Endothelial cell of umbilical vein (primary cell): ENCODE results near the gene PLCD3. TPM values are rescaled to one million over a fixed set of nuclear protein-coding genes. Genes with fewer than 3 reads are reported as not detected.

Experiments
- BruUV-seq: library from RNA; stranded (reverse); fragments of 400-500 nt; replicated peaks from 2 replicates; lab custom pipeline; 2021; lab: Mats Ljungman, UMichigan
- CTCF ChIA-PET: fragments of 300-600, 350-600 bp; sonication (Branson Sonifier 250); formaldehyde crosslinking; loops from one replicate; lab custom pipeline; 2021; ENCODE audit warnings: antibody characterized with exemption, inconsistent platforms; lab: Charles Lee
- POLR2A ChIA-PET: fragments of 300-600, 350-600 bp; sonication (Branson Sonifier 250); formaldehyde crosslinking; loops from one replicate; lab custom pipeline; 2021; ENCODE audit warnings: antibody characterized with exemption, inconsistent platforms; lab: Charles Lee
- DNase-seq: peaks from one replicate; pipeline ENCODE4 v3.0.0-alpha.2; 2011; ENCODE audit warnings: low read depth, low spot score
- FAIRE-seq: peaks from 2 replicates; lab custom pipeline; 2011; peaks lifted over from hg19 to GRCh38; lab: Jason Lieb, UNC
- H2AFZ ChIP-seq: 2 replicates; pipeline ENCODE4 v1.6.0; 2012; ENCODE audit warnings: low read depth, low read length, control low read depth, inconsistent platforms
- H3K27ac ChIP-seq: 2 replicates; pipeline ENCODE4 v1.5.1; 2011; ENCODE audit warnings: low read depth, mild to moderate bottlenecking, control low read depth, low read length, moderate library complexity; ENCODE audit not compliant: insufficient read depth
- H3K27me3 ChIP-seq, 2 experiments: 2 replicates each; pipeline versions ENCODE4 v1.6.0 to v1.6.1; 2011; ENCODE audit warnings: low read length in 2 of 2, mixed read lengths in 1 of 2; ENCODE audit not compliant: control insufficient read depth in 2 of 2, insufficient read depth in 2 of 2
- H3K36me3 ChIP-seq, 2 experiments: 2 replicates in 1 of 2; 3 replicates in 1 of 2; pipeline ENCODE4 v1.5.1; 2011; ENCODE audit warnings: low read length in 2 of 2, mild to moderate bottlenecking in 1 of 2, moderate library complexity in 1 of 2; ENCODE audit not compliant: control insufficient read depth in 2 of 2, insufficient read depth in 2 of 2; ENCODE audit errors: extremely low read depth in 1 of 2
- H3K4me1 ChIP-seq: 3 replicates; pipeline ENCODE4 v1.5.1; 2011; ENCODE audit warnings: mild to moderate bottlenecking, low read length; ENCODE audit not compliant: control insufficient read depth, insufficient read depth; ENCODE audit errors: extremely low read depth
- H3K4me2 ChIP-seq: 2 replicates; pipeline ENCODE4 v1.6.1; 2011; ENCODE audit warnings: low read length, control low read depth, mixed read lengths; ENCODE audit not compliant: insufficient read depth
- H3K4me3 ChIP-seq, 3 experiments: fragments of 200-600 bp in 1 of 3; sonication (generic), shearing (Covaris generic) in 1 of 3; replicated peaks in 1 of 3; 2 replicates each; pipeline ENCODE4 v1.5.1; 2011 to 2016; ENCODE audit warnings: control low read depth in 3 of 3, low read length in 3 of 3, mild to moderate bottlenecking in 2 of 3, inconsistent platforms in 1 of 3, low read depth in 1 of 3, moderate library complexity in 1 of 3; ENCODE audit not compliant: insufficient read depth in 1 of 3
- H3K79me2 ChIP-seq: 2 replicates; pipeline ENCODE4 v1.6.0; 2012; ENCODE audit warnings: low read length, inconsistent platforms; ENCODE audit not compliant: control insufficient read depth, insufficient read depth
- H3K9ac ChIP-seq: replicated peaks from 2 replicates; pipeline ENCODE3; 2011; ENCODE audit warnings: low read length, control low read depth; ENCODE audit not compliant: insufficient read depth; ENCODE audit errors: extremely low read depth
- H3K9me1 ChIP-seq: replicated peaks from 3 replicates; pipeline ENCODE4 v1.6.0; 2011; ENCODE audit warnings: mild to moderate bottlenecking, low read length; ENCODE audit not compliant: control insufficient read depth, insufficient read depth; ENCODE audit errors: extremely low read depth
- H3K9me3 ChIP-seq: replicated peaks from 2 replicates; pipeline ENCODE4 v1.5.1; 2012; ENCODE audit warnings: low read length, inconsistent platforms; ENCODE audit not compliant: control insufficient read depth, insufficient read depth
- H4K20me1 ChIP-seq: replicated peaks from 2 replicates; pipeline ENCODE3; 2011; ENCODE audit warnings: mild to moderate bottlenecking, low read length; ENCODE audit not compliant: control insufficient read depth, insufficient read depth; ENCODE audit errors: extremely low read depth
- CTCF ChIP-seq, 2 donors: IDR thresholded peaks; 1 replicate in 1 of 2; 2 replicates in 1 of 2; pipeline ENCODE4 v1.5.1; 2011; ENCODE audit warnings: low read length in 2 of 2, mild to moderate bottlenecking in 2 of 2, moderate library complexity in 2 of 2, control low read depth in 1 of 2, inconsistent platforms in 1 of 2, low read depth in 1 of 2; ENCODE audit not compliant: insufficient read depth in 1 of 2; ENCODE audit errors: extremely low read depth in 1 of 2
- EZH2 ChIP-seq: IDR thresholded peaks from 2 replicates; pipeline ENCODE4 v1.6.1; 2012; ENCODE audit warnings: borderline replicate concordance, low read depth, mild to moderate bottlenecking, moderate library complexity, low read length, inconsistent platforms; ENCODE audit not compliant: severe bottlenecking
- FOS ChIP-seq: IDR thresholded peaks from 2 replicates; pipeline ENCODE4 v1.6.1; 2011; ENCODE audit warnings: mild to moderate bottlenecking, low read length, moderate library complexity, borderline replicate concordance; ENCODE audit not compliant: insufficient read depth
- GATA2 ChIP-seq: IDR thresholded peaks from 2 replicates; pipeline ENCODE4 v1.7.0; 2011; ENCODE audit warnings: low read depth, mild to moderate bottlenecking, moderate library complexity, mixed read lengths, low read length; ENCODE audit not compliant: insufficient read length, insufficient read depth
- JUN ChIP-seq: IDR thresholded peaks from 2 replicates; pipeline ENCODE4 v1.6.1; 2011; ENCODE audit warnings: borderline replicate concordance, low read depth; ENCODE audit not compliant: insufficient read length, insufficient read depth
- MAX ChIP-seq: IDR thresholded peaks from 2 replicates; pipeline ENCODE4 v1.6.1; 2011; ENCODE audit not compliant: insufficient read depth, insufficient read length
- MYC ChIP-seq: IDR thresholded peaks from one replicate; pipeline ENCODE4 v1.6.1; 2011; ENCODE audit warnings: mild to moderate bottlenecking, low read depth, low read length
- POLR2A ChIP-seq: IDR thresholded peaks from 2 replicates; pipeline ENCODE4 v1.6.1; 2012; ENCODE audit warnings: low read depth, mild to moderate bottlenecking, control low read depth, low read length
- POLR2AphosphoS5 ChIP-seq: IDR thresholded peaks from 2 replicates; pipeline ENCODE4 v1.6.1; 2012; ENCODE audit warnings: low read depth, mild to moderate bottlenecking, control low read depth, low read length, moderate library complexity; ENCODE audit not compliant: insufficient read depth
- dilution Hi-C: fragments of 300-500 bp; cut with MboI; formaldehyde crosslinking; loops from one replicate; pipeline ENCODE4 v1.15.0; 2019; ENCODE audit warnings: low sequenced_read_pairs; ENCODE audit not compliant: extremely low pct_ligation_motif_present
- intact Hi-C: fragments of 100-400 bp; cut with micrococcal nuclease; formaldehyde crosslinking; loops from one replicate; pipeline ENCODE4 v1.10.0; 2022
- polyA plus RNA-seq, 4 experiments: library from polyadenylated mRNA; depleted of rRNA in 3 of 4; stranded (reverse) in 3 of 4; unstranded in 1 of 4; fragments of >200 nt; gene quantifications; 2 replicates each; pipeline versions ENCODE4 v1.2.1 to v1.2.3, GENCODE V29; 2011 to 2012; ENCODE audit warnings: missing spikeins in 1 of 4
- total RNA-seq: library from RNA; stranded (reverse); gene quantifications from 2 replicates; pipeline ENCODE4 v1.2.3, GENCODE V29; 2021

The PLCD3 gene
- total and polyA plus RNA-seq, 2 donors (not counting 3 experiments of a cell fraction or from before 2014, with no cell fraction given), result 30.4 to 43.1 TPM

- ChIA-PET CTCF (interaction anchor here (0.5 to 7.2 kb wide), 7 partner anchors 11 to 211 kb away, joined by 3 to 476 read pairs (median 4); no protein-coding TSS in a partner anchor), POLR2A (interaction anchor here (1.6 kb wide), 1 partner anchor 17 kb away, joined by 4 read pairs; the partner anchor contains the start of gene HEXIM1)
- Histone ChIP-seq H3K4me2 (peak overlapping the region; percentile 55), H3K9me1 (no peaks in the 10 kb centered on the region), H3K4me1 (peaks cover 30% of the 10 kb centered on the region), H3K9ac (no peak overlapping the region), H2AFZ (no peak overlapping the region), H3K4me3 (no peak overlapping the region), H3K27me3 (no peaks in the 10 kb centered on the region), H3K36me3 (no peaks in the 10 kb centered on the region), H3K27ac (no peak overlapping the region), H3K9me3 (no peaks in the 10 kb centered on the region), H4K20me1 (no peaks in the 10 kb centered on the region), H3K79me2 (peaks cover 2% of the 10 kb centered on the region)
- dilution Hi-C loops (no loop called here), intact Hi-C loops (no loop called here)
- FAIRE-seq, result peak; percentile 21
- no peak for TF ChIP-seq MAX
- TF ChIP-seq MYC, result no peak
- no peak for TF ChIP-seq EZH2
- TF ChIP-seq FOS, result no peak
- no peak for TF ChIP-seq CTCF (IDR thresholded peaks at IDR 0.05; ENCODE audit: extremely low read depth in 1 of 2, insufficient read depth in 1 of 2, low read depth in 1 of 2, low read length in 2 of 2)
- TF ChIP-seq JUN, result no peak
- TF ChIP-seq GATA2, result no peak
- TF ChIP-seq POLR2AphosphoS5, result no peak
- TF ChIP-seq POLR2A, result no peak
- DNase-seq, result no peak
- no TSS peak for BruUV-seq
Measured at GRCh38 chr17:45130681-45131615, 1.4 kb downstream of the PLCD3 start.
